Frontal cortex (tissue), 4 donors: Measurements from ENCODE around the gene RTN4RL1. TPM values are rescaled to one million over a fixed set of nuclear protein-coding genes. Genes with fewer than 3 reads are reported as not detected.

ENCODE experiments used
- DNase-seq, 2 donors: peaks; one replicate each; pipeline ENCODE4 v3.0.0; 2012; ENCODE audit warnings: low spot score in 2 of 2
- FAIRE-seq: peaks from 2 replicates; lab custom pipeline; 2012; peaks lifted over from hg19 to GRCh38; lab: Jason Lieb, UNC
- total RNA-seq: library from RNA; depleted of rRNA; stranded (reverse); fragments of >200 nt; gene quantifications from one replicate; pipeline ENCODE4 v1.2.3, GENCODE V29; 2014
- donor health status: control.
- donor health status: control.
- donor health status: control.

Gene RTN4RL1
- total RNA-seq, 1 donor from 2014 or later: 20.4 TPM

DNA sequence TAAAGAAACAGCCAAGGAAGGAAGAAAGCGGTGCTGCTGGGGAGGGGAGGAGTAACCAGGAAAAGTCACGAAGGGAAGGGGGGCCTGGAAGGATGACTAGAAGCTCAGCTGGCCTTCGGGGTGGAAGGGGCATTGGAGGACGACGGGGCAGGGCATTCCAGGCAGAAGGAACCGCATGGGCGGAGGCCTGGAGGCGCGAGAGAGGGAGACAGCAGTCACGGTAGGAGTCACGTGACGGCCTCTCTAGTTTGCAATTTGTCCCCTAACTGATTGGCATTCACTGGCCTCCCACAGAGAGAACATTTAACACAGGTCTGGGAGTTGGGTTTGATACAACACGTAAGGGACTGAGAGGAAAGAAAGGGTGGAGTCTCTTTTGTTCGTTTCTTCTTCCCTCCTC lies 63.9 kb downstream of the RTN4RL1 start:
- DNase-seq (no peak), FAIRE-seq (no peak)

DNA sequence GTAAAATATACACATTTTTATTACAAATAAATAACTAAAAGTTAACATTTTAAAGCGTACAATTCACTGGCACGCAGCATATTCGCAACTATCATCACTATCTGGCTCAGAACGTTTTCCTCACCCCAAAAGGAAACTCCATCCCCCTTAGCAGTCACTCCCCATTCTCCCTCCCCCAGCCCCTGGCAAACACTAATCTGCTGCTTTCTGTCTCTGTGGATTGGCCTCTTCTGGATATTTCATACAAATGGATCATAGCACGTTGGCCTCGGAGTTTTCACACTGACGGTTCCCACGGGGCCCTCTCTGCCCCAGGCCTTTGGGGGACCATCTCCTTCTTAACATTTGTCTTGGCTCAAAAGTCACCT lies 64.6 kb downstream of the RTN4RL1 start:
- DNase-seq: no peak
- no peak for FAIRE-seq

DNA sequence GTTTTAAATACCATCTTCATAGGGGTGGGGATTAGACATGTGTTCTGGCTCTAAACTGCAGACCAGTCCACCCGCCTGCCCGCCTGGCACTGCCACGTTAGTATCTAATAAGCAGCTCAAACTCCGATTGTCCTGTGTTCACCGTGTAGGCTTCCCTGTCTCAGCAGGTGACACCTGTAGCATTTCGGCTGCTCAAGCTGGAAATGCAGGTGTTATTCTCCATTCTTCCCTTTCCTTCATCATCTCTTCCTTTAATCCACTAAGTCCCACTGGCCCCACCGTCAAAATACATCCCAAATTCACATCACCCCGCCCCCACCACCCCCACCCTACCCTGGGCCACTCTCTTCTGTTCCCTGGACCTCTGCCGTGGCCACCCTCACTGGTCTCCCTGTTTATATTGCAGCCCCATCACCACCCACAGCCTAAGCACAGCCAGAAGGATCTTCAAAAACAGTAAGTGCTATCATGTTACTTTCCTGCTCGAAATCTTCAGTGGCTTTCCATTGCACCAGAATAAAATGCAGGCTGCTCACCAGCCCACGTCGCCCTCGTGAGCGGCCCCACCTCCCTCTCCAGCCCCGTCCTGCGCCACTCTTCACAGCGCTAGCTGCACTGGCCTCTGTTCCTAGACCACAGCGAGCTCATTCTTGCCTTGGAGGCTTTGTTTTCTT lies 65.1 kb downstream of the RTN4RL1 start:
- FAIRE-seq (no peak), DNase-seq (no peak)

DNA sequence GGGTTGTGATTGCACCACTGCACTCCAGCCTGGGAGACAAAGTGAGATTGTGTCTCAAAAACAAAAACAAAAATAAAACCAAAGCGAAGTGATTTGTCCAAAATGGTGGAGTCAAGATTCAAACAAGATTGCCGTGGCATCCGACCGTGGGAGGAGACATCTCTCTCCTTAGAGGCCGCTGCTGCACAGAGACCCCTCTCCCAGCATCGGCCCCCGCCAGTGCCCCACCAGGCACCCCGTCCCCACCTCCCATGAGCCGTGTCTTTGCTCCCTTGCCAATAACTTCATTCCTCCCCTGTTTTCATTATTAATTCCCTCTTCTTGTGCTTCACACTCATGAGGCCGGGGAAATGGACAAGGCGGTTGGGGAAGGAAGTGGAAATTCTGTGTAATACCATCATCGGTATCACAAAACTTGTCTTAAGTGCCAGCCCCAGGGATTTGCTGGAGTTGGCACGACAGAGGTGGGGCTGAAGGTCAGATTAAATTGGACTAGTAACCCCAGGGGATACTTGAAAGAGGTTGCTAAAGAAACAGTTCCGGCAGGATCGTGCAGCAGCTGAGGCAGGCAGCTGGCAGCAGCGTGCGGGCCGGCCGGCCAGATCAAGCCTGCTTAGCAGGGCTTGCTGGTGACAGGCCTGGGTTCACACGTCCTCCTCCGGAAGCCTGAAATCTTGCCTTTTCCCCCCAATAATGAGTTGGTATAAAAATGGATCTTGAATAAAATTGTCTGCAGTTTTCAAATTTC lies 66.8 kb downstream of the RTN4RL1 start:
- FAIRE-seq (no peak), DNase-seq (no peak)

DNA sequence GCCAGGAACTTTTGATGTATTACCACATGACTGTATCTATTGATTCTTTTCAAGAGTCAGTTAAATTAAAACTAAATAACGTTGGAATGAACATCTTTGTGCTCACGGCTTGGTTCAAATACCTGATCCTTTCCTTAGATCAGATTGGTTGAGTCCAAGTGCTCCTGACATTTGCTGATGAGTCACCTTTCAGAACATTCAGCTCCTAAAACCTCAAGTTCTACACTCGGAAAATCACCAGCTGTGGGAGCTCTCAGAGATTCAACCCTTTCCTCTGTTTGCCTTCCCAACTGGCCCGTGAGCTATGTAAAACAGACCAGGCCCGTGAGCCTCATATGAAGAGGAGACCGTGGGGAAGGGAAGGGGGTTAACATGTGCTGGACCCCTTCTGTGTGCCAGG lies 68.1 kb downstream of the RTN4RL1 start:
- FAIRE-seq (no peak), DNase-seq (no peak)

DNA sequence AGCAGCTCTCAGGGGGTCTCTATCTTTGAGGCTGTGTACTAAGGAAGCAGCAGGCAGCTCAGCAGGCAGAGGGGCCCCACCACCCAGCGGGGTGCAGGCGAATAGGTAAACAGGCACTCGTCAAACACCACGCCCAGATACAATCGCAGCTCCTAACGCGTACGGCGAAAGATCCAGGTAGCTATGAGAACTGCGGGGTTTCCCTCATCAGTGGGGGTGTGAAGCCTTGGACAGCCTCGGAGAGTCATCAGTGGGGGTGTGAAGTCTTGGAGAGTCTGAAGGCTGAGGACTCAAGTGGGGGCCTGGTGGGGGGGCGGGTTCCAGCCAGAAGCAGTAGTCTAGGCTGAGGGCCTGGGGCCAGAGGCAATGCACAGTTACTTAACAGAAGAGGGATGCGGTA lies 69.0 kb downstream of the RTN4RL1 start:
- FAIRE-seq: no peak
- no peak for DNase-seq

DNA sequence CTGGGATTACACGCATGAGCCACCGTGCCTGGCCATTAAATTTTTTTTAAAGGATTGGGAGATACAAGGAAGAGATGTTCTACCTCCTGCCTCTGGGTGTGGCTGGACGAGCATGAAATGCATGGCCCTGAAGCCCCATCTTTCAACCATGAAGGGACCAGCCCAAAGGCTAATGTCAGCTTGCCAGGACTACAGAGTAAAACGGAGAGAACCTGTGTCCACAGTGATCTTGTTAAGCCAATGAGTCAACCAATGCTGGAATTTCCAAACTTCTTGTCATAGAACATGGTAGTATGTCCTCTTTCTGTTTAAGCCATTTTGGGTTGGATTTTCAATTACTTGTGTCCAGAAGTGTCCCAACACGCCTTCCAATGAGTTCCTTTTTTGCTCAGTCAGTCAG lies 71.3 kb downstream of the RTN4RL1 start:
- DNase-seq (no peak), FAIRE-seq (no peak)

DNA sequence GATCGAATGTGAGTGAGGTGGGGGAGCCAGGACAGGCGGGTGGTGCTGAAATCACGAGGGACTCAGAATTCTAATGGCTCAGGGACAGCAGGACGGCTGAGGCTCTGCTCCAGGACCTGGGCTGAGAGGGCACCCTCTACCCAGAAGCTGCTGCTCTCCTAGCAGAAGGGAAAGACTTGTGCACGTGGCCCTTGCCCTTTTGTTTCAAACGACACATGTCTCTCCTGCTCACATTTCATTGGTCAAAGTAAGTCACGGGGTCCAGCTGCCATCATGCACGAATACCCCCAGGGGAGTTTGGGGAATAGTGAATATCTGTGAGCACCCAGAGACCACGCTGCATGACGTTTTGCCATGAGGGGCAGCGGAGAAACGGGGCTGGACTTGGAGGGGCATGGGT lies 73.2 kb downstream of the RTN4RL1 start:
- DNase-seq: no peak
- FAIRE-seq: no peak

DNA sequence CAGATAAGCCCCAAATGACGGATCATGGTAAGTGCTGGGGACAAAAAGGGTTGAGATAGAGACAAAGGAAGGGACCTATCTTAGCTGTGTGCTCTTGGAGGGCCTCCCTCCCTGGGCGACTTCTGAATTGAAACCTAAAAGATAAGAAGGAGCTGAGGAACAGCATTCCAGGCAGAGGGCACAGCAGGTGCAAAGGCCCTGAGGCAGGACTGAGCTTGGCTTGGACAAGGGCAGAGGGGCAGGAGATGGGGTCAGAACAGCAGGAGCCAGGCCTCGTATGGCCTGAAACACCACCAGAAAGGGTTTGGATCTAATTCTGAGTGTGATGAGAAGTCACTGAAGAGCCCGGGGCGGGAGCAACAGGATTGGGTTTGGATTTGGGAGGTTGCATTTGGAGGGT lies 75.4 kb downstream of the RTN4RL1 start:
- FAIRE-seq (no peak), DNase-seq (no peak)

DNA sequence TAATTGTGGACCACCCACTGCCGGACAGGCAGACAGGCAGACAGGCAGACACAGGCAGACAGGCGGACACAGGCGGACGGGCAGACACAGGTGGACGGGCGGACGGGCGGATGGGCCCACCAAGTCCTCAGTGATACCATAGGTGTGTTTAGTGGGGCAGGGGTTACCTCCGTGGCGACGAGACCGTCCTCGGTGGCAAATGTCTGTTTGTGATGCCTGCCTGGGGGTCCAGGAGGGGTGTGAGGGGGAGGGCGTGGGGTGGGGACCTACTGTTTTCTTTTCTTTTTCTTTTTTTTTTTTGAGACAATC lies 76.7 kb downstream of the RTN4RL1 start:
- FAIRE-seq (no peak), DNase-seq (no peak)

DNA sequence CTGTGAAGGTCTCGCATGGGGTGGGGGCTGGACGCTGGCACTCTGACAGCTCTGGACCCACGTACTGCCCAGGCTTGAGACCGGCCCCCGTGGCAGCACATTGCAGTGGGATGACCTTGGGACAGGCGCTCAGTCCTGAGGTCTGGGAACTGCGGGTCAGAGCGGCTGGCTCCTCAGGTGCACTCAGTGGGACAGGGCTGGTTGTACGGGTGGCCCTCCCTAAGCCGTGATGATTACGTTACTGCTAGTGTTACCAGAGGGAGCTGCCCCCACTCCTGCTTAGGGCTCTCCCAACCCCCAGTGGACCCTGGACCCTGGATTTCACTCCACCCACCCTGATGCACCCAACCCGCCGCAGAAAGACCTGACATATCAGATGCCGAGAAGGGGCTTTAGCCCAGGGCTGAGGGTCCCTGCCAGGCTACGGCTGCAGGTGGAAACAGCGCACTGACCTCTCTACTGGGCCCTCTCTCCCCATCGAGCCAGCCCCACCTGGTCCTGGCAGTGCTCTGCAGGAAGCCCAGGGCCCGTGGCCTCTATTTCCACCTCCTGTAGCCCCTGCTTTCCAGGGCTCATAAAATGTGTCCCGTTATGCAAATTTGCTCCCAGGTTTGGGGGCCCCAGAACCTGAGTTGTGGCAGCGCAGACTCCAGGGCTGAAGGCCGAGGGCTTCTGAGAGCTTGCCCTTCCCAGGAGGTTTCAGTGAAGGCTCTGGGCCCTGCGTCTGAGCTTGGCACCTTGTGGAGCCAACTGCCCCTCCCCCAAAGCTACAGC lies 77.2 kb downstream of the RTN4RL1 start:
- no peak for FAIRE-seq
- no peak for DNase-seq

DNA sequence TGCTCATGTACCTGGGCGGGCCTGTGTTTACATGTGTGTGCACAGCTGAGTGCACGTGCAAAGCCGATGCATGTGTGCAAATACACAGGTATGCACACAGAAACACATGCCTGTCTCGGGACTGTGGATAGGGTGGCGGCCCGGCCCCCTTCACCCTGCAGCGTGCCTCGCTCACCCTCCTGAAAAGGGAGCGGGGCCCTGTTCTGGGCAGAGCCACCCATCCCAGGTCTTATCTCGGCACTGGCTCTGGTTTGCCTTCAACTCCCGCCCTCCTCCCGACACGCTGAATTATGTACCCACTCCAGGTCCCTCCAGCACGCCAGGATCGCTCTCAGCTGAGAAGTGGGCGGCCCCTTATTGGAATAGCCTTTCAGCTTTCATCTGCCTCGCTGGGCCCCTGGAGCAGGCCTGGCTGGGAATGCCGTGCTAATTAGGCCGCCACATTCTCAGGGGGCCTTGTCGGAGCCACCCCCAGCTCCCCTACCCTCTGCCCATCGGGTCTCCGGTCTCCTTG lies 77.8 kb downstream of the RTN4RL1 start:
- no peak for DNase-seq
- no peak for FAIRE-seq

DNA sequence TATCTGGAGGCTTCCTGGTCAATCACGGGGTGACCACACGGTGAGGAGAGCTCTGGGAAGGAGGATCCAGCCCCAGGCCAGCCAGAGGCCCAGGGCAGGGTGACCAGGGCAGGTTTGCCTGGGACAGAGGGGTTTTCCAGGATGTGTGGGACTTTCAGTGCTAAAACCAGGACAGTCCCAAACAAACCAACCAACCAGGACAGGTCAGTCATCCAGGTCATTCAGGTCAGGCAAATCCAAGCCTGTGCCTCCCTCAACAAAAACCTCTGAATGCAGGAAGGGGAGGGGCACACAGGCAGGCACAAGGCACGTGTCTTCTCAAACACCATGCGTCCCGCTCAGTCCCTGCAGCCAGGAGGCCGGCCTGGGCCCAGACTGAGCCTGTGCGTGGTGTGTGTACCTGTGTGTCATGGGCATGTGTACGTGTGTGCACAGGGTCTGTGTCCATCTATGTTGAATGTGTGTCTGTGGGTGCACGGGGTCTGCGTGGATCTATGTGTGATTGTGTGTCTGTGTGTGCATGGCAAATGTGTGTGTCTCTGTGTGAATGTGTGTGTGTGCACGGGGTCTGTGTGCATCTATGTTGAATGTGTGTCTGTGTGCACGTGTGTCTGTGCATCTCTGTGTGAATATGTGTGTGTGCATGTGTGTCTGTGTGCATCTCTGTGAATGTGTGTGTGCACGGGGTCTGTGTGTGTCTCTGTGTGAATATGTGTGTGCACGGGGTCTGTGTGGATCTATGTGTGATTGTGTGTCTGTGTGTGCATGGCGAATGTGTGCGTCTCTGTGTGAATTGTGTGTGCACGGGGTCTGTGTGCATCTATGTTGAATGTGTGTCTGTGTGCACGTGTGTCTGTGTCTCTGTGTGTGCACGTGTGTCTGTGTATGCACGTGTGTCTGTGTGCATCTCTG lies 78.9 kb downstream of the RTN4RL1 start:
- FAIRE-seq (no peak), DNase-seq (no peak)

DNA sequence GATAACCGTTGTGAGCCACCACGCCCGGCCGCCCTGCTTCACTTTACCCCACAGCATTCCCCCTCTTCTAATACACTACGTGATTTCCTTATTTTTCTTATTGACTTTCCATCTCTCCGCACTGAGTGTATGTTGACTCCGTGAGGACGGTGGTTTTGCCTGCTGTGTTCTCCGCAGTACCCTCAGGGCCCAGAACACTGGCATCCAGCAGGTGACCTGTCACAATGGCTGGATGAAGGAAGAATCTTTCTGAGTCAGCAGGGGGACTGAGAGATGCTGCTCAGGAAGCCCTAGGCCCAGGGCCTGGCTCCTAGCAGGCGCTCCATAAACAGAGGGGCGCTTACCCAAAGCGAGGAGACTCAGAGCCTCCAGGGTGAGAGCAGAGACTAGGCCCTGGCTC lies 79.5 kb downstream of the RTN4RL1 start:
- DNase-seq (no peak), FAIRE-seq (no peak)

DNA sequence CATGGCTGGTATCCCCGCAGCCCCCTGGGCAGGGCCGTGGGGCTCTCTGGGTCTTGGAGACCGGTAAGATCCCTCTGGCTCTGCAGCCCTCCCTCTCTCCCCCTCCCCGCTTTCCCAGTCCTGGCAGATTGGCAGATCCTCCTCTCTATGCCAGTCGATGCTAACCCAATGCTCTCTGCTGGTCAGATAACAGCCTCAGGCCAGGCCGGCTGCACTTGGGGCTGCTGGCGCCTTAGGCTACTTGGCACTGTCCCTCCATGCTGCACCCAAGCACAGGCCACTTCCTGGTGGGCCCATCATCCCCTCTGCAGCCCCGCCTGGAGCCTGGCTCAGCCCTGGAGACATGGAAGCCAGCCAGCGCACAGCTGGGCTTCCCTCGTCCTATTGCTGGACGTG lies 81.7 kb downstream of the RTN4RL1 start:
- FAIRE-seq (no peak), DNase-seq (no peak)

DNA sequence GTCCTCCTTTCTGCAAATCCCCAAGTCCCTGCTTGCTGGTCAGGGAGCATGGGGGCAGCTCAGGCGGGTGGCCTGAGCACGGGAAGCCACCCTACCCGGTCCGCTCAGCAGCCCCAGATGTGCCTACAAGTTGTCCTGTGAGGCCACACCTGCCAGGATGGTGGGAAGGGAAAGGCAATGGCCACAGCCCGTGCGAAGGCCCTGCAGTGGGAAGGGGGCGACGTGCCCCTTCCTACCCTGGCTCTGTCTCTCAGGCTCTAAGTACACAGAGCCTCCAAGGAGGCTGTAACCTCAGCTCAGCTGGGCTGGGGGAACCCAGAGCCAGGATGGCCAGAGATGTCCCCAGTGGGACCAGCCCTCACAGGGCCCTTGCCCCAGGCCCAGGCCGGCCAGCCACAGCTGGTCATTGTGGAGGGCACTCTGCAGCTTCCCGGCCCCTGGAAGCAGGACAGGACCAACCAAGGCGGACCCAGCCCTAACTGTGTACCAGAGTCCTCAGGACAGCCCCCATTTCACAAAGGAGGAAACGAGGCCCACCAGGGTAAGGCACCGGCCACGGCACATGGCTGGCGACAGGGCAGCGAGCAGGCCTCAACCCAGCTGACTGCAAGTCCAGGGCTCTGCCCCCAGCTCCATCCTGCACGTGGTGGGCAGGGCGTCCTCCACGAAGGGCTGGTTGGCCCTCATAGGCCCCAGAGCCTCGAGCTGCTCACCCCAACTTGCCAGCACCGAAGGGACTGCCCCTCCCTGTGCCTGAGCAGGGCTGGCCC lies 82.3 kb downstream of the RTN4RL1 start:
- no peak for DNase-seq
- FAIRE-seq: no peak

DNA sequence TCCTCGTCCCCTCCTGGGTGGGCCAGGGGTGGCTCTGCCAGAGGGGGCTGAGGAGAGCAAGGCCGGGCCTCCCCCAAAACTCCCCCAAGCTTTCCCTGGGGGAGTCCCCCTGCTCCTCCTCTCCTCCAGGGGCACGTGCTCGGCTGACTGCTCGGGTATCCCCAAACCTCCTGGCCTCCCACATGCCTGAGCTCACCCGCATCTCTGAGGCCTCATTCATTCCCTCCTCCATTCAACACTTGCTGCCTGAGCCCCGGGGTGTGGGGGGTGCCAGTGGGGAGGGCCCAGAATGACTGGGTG lies 83.1 kb downstream of the RTN4RL1 start:
- FAIRE-seq (no peak), DNase-seq (no peak)

DNA sequence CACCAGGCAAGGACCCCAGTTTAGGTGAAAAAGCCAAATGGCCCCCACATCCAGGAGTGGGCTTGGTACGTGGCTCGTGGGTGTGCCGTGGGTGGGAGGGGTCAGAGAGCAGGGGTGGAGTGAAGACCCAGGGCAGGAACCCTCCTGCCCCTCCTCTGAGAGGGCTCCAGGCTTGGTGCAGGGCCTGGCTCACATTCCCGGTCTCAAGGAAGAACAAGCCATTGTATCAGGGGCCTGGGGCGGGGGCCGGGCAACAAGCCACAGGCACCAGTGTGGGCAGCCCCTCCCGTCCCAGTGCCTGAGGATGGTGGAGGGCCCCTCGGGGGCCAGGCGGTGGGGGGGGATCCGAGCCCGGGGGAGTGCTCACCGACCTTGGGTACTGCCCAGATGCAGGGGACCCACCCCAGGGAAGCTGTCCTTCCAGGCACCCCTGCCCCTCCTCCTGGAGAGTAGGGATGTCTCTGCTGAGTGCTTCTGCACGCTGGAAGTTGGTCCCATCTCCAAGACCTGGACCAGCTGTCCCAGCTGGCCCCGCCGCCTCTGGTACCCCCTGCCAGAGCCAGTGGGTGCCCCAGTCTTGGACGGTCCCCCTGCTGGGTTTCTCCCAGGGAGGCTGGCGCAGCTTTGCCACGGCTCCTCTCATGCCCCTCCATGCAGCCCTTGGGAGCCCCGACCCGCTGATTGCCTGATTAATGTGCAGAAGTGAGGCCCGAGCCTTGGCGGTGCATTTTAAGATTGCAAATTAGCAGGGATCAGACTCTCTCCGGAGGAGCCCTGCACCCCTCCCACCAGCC lies 83.7 kb downstream of the RTN4RL1 start:
- DNase-seq (no peak), FAIRE-seq (no peak)

DNA sequence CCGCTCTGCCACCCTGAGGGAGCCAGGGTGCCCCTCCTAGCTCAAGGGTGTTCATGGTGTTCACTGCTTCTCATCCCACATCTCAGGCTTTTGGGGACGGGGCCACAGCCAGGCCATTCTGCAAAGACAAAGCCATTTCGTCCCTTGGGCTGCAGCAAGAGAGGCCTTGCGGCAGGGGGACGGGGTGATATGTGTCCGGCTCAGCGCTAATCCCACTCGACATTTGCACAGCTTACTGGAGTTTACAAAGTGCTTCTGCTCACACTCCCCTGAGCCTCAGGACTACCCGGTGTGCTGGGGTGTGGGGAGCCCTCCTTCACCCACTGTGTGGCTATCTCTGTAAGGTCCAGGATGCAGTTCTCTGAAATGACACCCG lies 84.3 kb downstream of the RTN4RL1 start:
- FAIRE-seq (no peak), DNase-seq (no peak)
